ENCODE data around the gene IL16. TPM values are rescaled to one million over a fixed set of nuclear protein-coding genes. Genes with fewer than 3 reads are reported as not detected.
"Not testable (repeated sequence)": the region's sequence is repeated elsewhere in the genome, so short reads cannot be mapped to it uniquely, and the experiment has no call there.

IL16 gene
- total and polyA plus RNA-seq, 9 donors: 1.8 to 16.5 (median 9.0) TPM

DNA sequence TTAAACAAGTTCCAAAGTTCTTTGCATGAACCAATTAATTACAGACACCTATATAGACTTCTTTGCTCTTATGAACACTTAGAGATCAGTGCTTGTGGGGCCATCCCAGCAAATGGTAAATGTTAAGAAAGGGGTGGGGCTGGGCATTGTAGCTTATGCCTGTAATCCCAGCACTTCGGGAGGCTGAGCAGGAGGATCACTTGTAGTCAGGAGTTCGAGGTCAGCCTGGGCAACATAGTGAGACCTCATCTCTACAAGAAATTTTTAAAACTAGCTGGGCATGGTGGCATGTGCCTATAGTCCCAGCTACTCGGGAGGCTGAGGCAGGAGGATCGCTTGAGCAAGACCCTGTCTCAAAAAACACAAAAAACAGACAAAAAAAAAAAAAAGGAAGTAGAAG is 146.7 kb downstream of the IL16 start:
- H3K27ac ChIP-seq: no peak overlapping the region
- no peaks in the 10 kb centered on the region for H3K4me1 ChIP-seq (ENCODE audit: insufficient read depth)
- H3K9me3 ChIP-seq: no peaks in the 10 kb centered on the region
- H3K4me3 ChIP-seq: no peak overlapping the region
- no peaks in the 10 kb centered on the region for H3K36me3 ChIP-seq
- no peak for DNase-seq
- H3K27me3 ChIP-seq: no peaks in the 10 kb centered on the region
- TF ChIP-seq, protein P1, sequence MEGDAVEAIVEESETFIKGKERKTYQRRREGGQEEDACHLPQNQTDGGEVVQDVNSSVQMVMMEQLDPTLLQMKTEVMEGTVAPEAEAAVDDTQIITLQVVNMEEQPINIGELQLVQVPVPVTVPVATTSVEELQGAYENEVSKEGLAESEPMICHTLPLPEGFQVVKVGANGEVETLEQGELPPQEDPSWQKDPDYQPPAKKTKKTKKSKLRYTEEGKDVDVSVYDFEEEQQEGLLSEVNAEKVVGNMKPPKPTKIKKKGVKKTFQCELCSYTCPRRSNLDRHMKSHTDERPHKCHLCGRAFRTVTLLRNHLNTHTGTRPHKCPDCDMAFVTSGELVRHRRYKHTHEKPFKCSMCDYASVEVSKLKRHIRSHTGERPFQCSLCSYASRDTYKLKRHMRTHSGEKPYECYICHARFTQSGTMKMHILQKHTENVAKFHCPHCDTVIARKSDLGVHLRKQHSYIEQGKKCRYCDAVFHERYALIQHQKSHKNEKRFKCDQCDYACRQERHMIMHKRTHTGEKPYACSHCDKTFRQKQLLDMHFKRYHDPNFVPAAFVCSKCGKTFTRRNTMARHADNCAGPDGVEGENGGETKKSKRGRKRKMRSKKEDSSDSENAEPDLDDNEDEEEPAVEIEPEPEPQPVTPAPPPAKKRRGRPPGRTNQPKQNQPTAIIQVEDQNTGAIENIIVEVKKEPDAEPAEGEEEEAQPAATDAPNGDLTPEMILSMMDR (IDR thresholded peaks at IDR 0.05): no peak
- no peak for TF ChIP-seq EP300 (IDR thresholded peaks at IDR 0.05)
- no peak for TF ChIP-seq POLR2A (IDR thresholded peaks at IDR 0.05)
- 93 to 98% (median 93%) methylated on average over 4 of the region's 4 CpGs for WGBS, 3 donors
- intact Hi-C loops (cut with DNase I): no loop called here

DNA sequence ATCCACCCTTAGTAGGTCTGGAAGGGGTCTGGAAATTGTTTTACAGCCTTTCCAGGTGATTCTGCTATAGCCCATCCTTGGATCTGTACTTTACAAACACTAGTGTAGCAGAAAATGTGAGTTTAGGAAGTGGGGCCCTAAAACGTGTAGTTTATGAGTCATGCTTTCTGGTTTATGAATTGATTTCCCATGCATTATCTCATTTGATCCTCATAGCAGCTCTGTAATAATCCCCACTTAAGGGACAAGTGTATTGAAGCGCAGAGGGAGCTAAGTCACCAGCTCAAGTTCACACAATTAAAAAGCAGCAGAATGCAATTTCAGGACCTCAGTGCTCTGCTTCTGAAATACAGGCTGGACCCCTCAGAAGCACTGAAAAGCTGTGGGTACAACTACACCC is 149.9 kb downstream of the IL16 start:
- Histone ChIP-seq H3K9me3 (no peaks in the 10 kb centered on the region), H3K4me1 (ENCODE audit: insufficient read depth) (no peaks in the 10 kb centered on the region), H3K36me3 (no peaks in the 10 kb centered on the region), H3K27ac (no peak overlapping the region), H3K4me3 (no peak overlapping the region), H3K27me3 (no peaks in the 10 kb centered on the region)
- intact Hi-C loops (cut with DNase I): no loop called here
- 70 to 73% (median 71%) methylated on average over 2 of the region's 2 CpGs for WGBS, 3 donors
- TF ChIP-seq EP300 (IDR thresholded peaks at IDR 0.05) (no peak), POLR2A (IDR thresholded peaks at IDR 0.05) (no peak)
- TF ChIP-seq, protein P1 (IDR thresholded peaks at IDR 0.05): no peak
- DNase-seq: no peak

DNA sequence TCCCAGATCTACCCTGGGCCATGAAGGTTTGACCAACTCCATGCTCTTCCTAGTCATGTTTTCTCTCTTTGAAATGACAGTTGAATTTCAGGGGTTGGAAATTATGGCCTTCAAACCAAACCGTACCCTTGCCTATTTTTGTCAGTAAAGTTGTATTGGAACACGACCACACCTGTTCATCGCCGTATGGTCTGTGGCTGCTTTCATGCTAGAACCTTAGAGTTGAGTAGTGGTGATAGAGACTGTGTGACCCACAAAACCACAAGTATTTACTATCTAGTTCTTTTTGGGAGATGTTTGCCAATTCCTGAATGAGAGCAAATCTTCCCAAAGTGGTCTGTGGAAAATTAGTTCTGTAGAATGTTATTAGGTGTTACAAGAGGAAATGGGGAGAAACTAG is 151.2 kb downstream of the IL16 start:
- TF ChIP-seq POLR2A (IDR thresholded peaks at IDR 0.05): no peak
- TF ChIP-seq, protein P1 (IDR thresholded peaks at IDR 0.05): no peak
- TF ChIP-seq EP300 (IDR thresholded peaks at IDR 0.05): no peak
- Histone ChIP-seq H3K4me1 (ENCODE audit: insufficient read depth) (no peaks in the 10 kb centered on the region), H3K36me3 (no peaks in the 10 kb centered on the region), H3K9me3 (no peaks in the 10 kb centered on the region), H3K27me3 (no peaks in the 10 kb centered on the region), H3K27ac (no peak overlapping the region), H3K4me3 (no peak overlapping the region)
- no peak for DNase-seq
- 77 to 91% (median 82%) methylated on average over 4 of the region's 4 CpGs for WGBS, 3 donors
- intact Hi-C loops (cut with DNase I): no loop called here

DNA sequence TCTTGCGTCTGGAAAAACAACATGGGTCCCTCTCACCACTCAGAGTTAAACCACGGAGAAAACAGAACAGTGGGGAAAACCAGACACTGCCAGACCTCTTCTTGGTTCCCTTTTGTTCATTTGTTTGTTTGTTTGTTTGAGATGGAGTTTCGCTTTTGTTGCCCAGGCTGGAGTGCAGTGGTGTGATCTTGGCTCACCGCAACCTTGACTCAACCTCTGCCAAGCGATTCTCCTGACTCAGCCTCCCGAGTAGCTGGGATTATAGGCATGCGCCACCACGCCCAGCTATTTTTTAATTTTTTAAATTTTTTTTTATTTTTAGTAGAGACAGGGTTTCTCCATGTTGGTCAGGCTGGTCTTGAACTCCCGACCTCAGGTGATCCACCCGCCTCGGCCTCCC is 152.0 kb downstream of the IL16 start:
- H3K27ac ChIP-seq; H3K36me3 ChIP-seq; H3K27me3 ChIP-seq; H3K4me1 ChIP-seq (ENCODE audit: insufficient read depth); DNase-seq; H3K4me3 ChIP-seq; intact Hi-C loops (cut with DNase I); H3K9me3 ChIP-seq: not testable (repeated sequence)
- WGBS, 3 donors: 94 to 95% (median 95%) methylated on average over 11 of the region's 11 CpGs

DNA sequence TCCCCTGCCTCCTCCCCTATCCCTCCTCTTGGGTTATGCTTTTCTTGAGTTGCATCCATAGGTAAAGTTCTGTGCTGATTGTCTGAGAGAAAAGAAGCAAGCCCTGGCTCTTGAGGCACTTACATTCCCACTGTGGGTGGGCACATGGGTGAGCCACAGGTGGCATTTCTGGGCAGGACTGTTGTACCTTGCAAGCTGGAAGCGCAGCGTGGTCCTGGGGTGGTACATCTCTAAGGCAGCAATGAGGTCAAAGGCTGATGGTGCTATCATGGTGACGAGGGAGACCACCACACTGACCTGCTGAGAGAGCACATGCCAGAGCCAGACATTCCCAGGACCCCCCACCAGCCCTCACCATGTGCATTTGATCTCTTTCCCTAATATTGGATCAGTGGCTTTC is 152.6 kb downstream of the IL16 start:
- Histone ChIP-seq H3K27ac (no peak overlapping the region), H3K4me3 (no peak overlapping the region), H3K9me3 (no peaks in the 10 kb centered on the region), H3K4me1 (ENCODE audit: insufficient read depth) (no peaks in the 10 kb centered on the region), H3K36me3 (no peaks in the 10 kb centered on the region), H3K27me3 (no peaks in the 10 kb centered on the region)
- 96 to 100% (median 97%) methylated on average over 3 of the region's 3 CpGs for WGBS, 3 donors
- TF ChIP-seq, protein P1 (IDR thresholded peaks at IDR 0.05): no peak
- TF ChIP-seq EP300 (IDR thresholded peaks at IDR 0.05): no peak
- TF ChIP-seq POLR2A (IDR thresholded peaks at IDR 0.05): no peak
- no peak for DNase-seq
- intact Hi-C loops (cut with DNase I): no loop called here
